ENCODE results near the gene LCP1. TPM values are rescaled to one million over a fixed set of nuclear protein-coding genes. Genes with fewer than 3 reads are reported as not detected.

Gene LCP1
- total and polyA plus RNA-seq, 12 donors, result 17.3 to 109 (median 59.8) TPM

- 92 to 98% (median 96%) methylated on average over 3 of the region's 3 CpGs for WGBS, 4 donors
- DNase-seq, result no peak
- Histone ChIP-seq H3K4me3 (no peak overlapping the region), H3K36me3 (replicated peaks in 1 of 2) (no peaks in the 10 kb centered on the region), H3K4me1 (replicated peaks in 1 of 2) (peaks cover 13 to 15% of the 10 kb centered on the region in 2 donors), H3K27ac (no peak overlapping the region), H3K9me3 (replicated peaks in 1 of 3) (no peaks in the 10 kb centered on the region), H3K27me3 (no peaks in the 10 kb centered on the region)
- intact Hi-C loops (cut with DNase I), result no loop called here
- TF ChIP-seq POLR2A (IDR thresholded peaks at IDR 0.05), result no peak
- TF ChIP-seq, protein P1, sequence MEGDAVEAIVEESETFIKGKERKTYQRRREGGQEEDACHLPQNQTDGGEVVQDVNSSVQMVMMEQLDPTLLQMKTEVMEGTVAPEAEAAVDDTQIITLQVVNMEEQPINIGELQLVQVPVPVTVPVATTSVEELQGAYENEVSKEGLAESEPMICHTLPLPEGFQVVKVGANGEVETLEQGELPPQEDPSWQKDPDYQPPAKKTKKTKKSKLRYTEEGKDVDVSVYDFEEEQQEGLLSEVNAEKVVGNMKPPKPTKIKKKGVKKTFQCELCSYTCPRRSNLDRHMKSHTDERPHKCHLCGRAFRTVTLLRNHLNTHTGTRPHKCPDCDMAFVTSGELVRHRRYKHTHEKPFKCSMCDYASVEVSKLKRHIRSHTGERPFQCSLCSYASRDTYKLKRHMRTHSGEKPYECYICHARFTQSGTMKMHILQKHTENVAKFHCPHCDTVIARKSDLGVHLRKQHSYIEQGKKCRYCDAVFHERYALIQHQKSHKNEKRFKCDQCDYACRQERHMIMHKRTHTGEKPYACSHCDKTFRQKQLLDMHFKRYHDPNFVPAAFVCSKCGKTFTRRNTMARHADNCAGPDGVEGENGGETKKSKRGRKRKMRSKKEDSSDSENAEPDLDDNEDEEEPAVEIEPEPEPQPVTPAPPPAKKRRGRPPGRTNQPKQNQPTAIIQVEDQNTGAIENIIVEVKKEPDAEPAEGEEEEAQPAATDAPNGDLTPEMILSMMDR (IDR thresholded peaks at IDR 0.05), result no peak
Observed at GRCh38 chr13:46213242-46213641, 31.3 kb upstream of the LCP1 start.

- TF ChIP-seq, protein P1 (IDR thresholded peaks at IDR 0.05), result no peak
- TF ChIP-seq POLR2A (IDR thresholded peaks at IDR 0.05), result peak in 1 of 2 donors; percentile 88
- peak; percentile 81 to 86 (median 85) for DNase-seq
- peak within 1 kb of the TSS in 3 of 4 donors; percentile 23 to 61 (median 60) for H3K4me3 ChIP-seq
- intact Hi-C loops (cut with DNase I), result no loop called here
- 1 to 5% (median 2%) methylated on average over 27 to 53 of the region's 53 CpGs for WGBS, 4 donors
- no peaks in the 10 kb centered on the region for H3K9me3 ChIP-seq (replicated peaks in 1 of 3)
- peak within 1 kb of the TSS; percentile 31 to 71 (median 55) for H3K27ac ChIP-seq
- no peaks in the 10 kb centered on the region for H3K27me3 ChIP-seq
- H3K36me3 ChIP-seq (replicated peaks in 1 of 2), result no peaks in the 10 kb centered on the region
- H3K4me1 ChIP-seq (replicated peaks in 1 of 2), result peaks cover 13 to 15% of the 10 kb centered on the region in 2 donors
Observed at GRCh38 chr13:46211483-46212351, 29.7 kb upstream of the LCP1 start, which contains the start of gene LRRC63. LRRC63 (plus strand) TSS chr13:46211928; CDS start chr13:46213035, 1,107 bp downstream.

GRCh38 chr13:46211116-46211482 is 29.1 kb upstream of the LCP1 start:
- peak overlapping the region; percentile 31 to 71 (median 55) for H3K27ac ChIP-seq
- 4 to 6% (median 5%) methylated on average over 9 of the region's 9 CpGs for WGBS, 4 donors

More at GRCh38 chr13:46211116-46211482, 29.1 kb upstream of the LCP1 start:
- intact Hi-C loops (cut with DNase I), result no loop called here
- Histone ChIP-seq H3K4me3 (peak overlapping the region in 3 of 4 donors; percentile 23 to 61 (median 60)), H3K36me3 (replicated peaks in 1 of 2) (no peaks in the 10 kb centered on the region), H3K4me1 (replicated peaks in 1 of 2) (peaks cover 13 to 15% of the 10 kb centered on the region in 2 donors), H3K9me3 (replicated peaks in 1 of 3) (no peaks in the 10 kb centered on the region), H3K27me3 (no peaks in the 10 kb centered on the region)
- peak in 5 of 7 donors; percentile 30 to 62 (median 35) for DNase-seq
- TF ChIP-seq, protein P1 (IDR thresholded peaks at IDR 0.05), result no peak
- no peak for TF ChIP-seq POLR2A (IDR thresholded peaks at IDR 0.05)
